ENCODE data around the gene FAXDC2. TPM values are rescaled to one million over a fixed set of nuclear protein-coding genes. Genes with fewer than 3 reads are reported as not detected.

Gene FAXDC2
- total and polyA plus RNA-seq, 2 of the 13 experiments (the other 11 are each of a cell fraction or from before 2014, with no cell fraction given) = 4.7 to 58.8 TPM

GRCh38 chr5:154837009-154837901, 13.1 kb downstream of the FAXDC2 start (continued):
- TF ChIP-seq YEATS2 (CRISPR knock-in tag; IDR thresholded peaks at IDR 0.05; ENCODE audit: borderline replicate concordance) = no peak
- TF ChIP-seq ZNF75D (CRISPR knock-in tag; IDR thresholded peaks at IDR 0.05; ENCODE audit: borderline replicate concordance) = no peak
- TF ChIP-seq, protein P1, sequence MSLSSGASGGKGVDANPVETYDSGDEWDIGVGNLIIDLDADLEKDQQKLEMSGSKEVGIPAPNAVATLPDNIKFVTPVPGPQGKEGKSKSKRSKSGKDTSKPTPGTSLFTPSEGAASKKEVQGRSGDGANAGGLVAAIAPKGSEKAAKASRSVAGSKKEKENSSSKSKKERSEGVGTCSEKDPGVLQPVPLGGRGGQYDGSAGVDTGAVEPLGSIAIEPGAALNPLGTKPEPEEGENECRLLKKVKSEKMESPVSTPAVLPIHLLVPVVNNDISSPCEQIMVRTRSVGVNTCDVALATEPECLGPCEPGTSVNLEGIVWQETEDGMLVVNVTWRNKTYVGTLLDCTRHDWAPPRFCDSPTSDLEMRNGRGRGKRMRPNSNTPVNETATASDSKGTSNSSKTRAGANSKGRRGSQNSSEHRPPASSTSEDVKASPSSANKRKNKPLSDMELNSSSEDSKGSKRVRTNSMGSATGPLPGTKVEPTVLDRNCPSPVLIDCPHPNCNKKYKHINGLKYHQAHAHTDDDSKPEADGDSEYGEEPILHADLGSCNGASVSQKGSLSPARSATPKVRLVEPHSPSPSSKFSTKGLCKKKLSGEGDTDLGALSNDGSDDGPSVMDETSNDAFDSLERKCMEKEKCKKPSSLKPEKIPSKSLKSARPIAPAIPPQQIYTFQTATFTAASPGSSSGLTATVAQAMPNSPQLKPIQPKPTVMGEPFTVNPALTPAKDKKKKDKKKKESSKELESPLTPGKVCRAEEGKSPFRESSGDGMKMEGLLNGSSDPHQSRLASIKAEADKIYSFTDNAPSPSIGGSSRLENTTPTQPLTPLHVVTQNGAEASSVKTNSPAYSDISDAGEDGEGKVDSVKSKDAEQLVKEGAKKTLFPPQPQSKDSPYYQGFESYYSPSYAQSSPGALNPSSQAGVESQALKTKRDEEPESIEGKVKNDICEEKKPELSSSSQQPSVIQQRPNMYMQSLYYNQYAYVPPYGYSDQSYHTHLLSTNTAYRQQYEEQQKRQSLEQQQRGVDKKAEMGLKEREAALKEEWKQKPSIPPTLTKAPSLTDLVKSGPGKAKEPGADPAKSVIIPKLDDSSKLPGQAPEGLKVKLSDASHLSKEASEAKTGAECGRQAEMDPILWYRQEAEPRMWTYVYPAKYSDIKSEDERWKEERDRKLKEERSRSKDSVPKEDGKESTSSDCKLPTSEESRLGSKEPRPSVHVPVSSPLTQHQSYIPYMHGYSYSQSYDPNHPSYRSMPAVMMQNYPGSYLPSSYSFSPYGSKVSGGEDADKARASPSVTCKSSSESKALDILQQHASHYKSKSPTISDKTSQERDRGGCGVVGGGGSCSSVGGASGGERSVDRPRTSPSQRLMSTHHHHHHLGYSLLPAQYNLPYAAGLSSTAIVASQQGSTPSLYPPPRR (CRISPR knock-in tag; IDR thresholded peaks at IDR 0.05; ENCODE audit: borderline replicate concordance) = 0 out of 2 replicates have a peak, but pooled peaks have one; percentile 37
- TF ChIP-seq ZNF746 (CRISPR knock-in tag; IDR thresholded peaks at IDR 0.05) = peak; percentile 22; the same call in 1 of the 2 replicates
- TF ChIP-seq HNF4A (CRISPR knock-in tag; IDR thresholded peaks at IDR 0.05) = peak; percentile 71
- no peak for TF ChIP-seq POGZ (CRISPR knock-in tag; IDR thresholded peaks at IDR 0.05)
- no peak for TF ChIP-seq ZNF329 (CRISPR knock-in tag; IDR thresholded peaks at IDR 0.05; ENCODE audit: low read depth)
- peak; percentile 52 to 78; a peak in 3 of 4 replicates for TF ChIP-seq NR2F1 (CRISPR knock-in tag; IDR thresholded peaks at IDR 0.05)
- no peak for TF ChIP-seq KMT2B (CRISPR knock-in tag; IDR thresholded peaks at IDR 0.05)
- TF ChIP-seq FOSL2 (CRISPR knock-in tag; IDR thresholded peaks at IDR 0.05) = no peak
- peak; percentile 28; the same call in 1 of the 2 replicates for TF ChIP-seq ZNF143 (CRISPR knock-in tag; IDR thresholded peaks at IDR 0.05)
- no peak for TF ChIP-seq KDM4B (CRISPR knock-in tag; IDR thresholded peaks at IDR 0.05)
- no peak for TF ChIP-seq DZIP1 (CRISPR knock-in tag; IDR thresholded peaks at IDR 0.05)
- TF ChIP-seq, protein P2, sequence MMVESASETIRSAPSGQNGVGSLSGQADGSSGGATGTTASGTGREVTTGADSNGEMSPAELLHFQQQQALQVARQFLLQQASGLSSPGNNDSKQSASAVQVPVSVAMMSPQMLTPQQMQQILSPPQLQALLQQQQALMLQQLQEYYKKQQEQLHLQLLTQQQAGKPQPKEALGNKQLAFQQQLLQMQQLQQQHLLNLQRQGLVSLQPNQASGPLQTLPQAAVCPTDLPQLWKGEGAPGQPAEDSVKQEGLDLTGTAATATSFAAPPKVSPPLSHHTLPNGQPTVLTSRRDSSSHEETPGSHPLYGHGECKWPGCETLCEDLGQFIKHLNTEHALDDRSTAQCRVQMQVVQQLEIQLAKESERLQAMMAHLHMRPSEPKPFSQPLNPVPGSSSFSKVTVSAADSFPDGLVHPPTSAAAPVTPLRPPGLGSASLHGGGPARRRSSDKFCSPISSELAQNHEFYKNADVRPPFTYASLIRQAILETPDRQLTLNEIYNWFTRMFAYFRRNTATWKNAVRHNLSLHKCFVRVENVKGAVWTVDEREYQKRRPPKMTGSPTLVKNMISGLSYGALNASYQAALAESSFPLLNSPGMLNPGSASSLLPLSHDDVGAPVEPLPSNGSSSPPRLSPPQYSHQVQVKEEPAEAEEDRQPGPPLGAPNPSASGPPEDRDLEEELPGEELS (CRISPR knock-in tag; IDR thresholded peaks at IDR 0.05) = peak; percentile 74
- no peak for TF ChIP-seq ZNF724P (CRISPR knock-in tag; IDR thresholded peaks at IDR 0.05; ENCODE audit: borderline replicate concordance)
- 0 out of 2 replicates have a peak, but pooled peaks have one; percentile 21 for TF ChIP-seq ZMYM2 (CRISPR knock-in tag; IDR thresholded peaks at IDR 0.05)
- TF ChIP-seq NAIF1 (CRISPR knock-in tag; IDR thresholded peaks at IDR 0.05; ENCODE audit: borderline replicate concordance) = peak; percentile 59; the same call in 1 of the 2 replicates
- no peak for TF ChIP-seq ZNF549 (CRISPR knock-in tag; IDR thresholded peaks at IDR 0.05)
- no peak for TF ChIP-seq ZNF577 (CRISPR knock-in tag; IDR thresholded peaks at IDR 0.05; ENCODE audit: borderline replicate concordance, low read depth)
- TF ChIP-seq ZNF589 (CRISPR knock-in tag; conservative IDR thresholded peaks at IDR 0.05) = 0 out of 2 replicates have a peak, but pooled peaks have one; percentile 12

Measured in HepG2 (cell line).